SU-DHL-6 (cell line): ENCODE measurements around the gene BSG.
A peak's percentile ranks its signal among the peaks of the same experiment; 100 is the strongest.

Experiments used
- H2AFZ ChIP-seq: fragments of 200-600 bp; sonication (generic); 2 replicates; pipeline ENCODE4 v1.6.1; 2014; ENCODE audit warnings: low read depth, mild to moderate bottlenecking, moderate library complexity, mixed read lengths, antibody characterized with exemption, low read length; ENCODE audit not compliant: severe bottlenecking
- H3F3A ChIP-seq: fragments of 200-600 bp; shearing (Covaris generic); 2 replicates; pipeline ENCODE4 v1.6.0; 2016; ENCODE audit warnings: antibody characterized with exemption, mild to moderate bottlenecking; ENCODE audit not compliant: insufficient read depth
- H3K27ac ChIP-seq: fragments of 200-600 bp; sonication (generic); 2 replicates; pipeline ENCODE4 v1.5.1; 2016; ENCODE audit warnings: low read depth, mild to moderate bottlenecking, low read length, moderate library complexity, mixed read lengths
- H3K27me3 ChIP-seq: fragments of 200-600 bp; sonication (generic), shearing (Covaris generic); 2 replicates; pipeline ENCODE4 v1.6.0; 2014; ENCODE audit warnings: mild to moderate bottlenecking, low read length
- H3K36me3 ChIP-seq: fragments of 200-600 bp; sonication (generic); 2 replicates; pipeline ENCODE4 v1.6.1; 2014; ENCODE audit warnings: mild to moderate bottlenecking, low read length, mixed read lengths
- H3K4me2 ChIP-seq: fragments of 300-600, 200-600 bp; shearing (Covaris generic), sonication (generic); 2 replicates; pipeline ENCODE4 v1.6.0; 2014; ENCODE audit warnings: low read length, low read depth, mild to moderate bottlenecking; ENCODE audit not compliant: poor library complexity, severe bottlenecking
- H3K4me3 ChIP-seq: fragments of 200-600 bp; sonication (generic); 2 replicates; pipeline ENCODE4 v1.5.1; 2014; ENCODE audit warnings: antibody characterized with exemption, low read length, mild to moderate bottlenecking, mixed read lengths; ENCODE audit not compliant: insufficient read depth, poor library complexity, severe bottlenecking
- H3K79me2 ChIP-seq: fragments of 200-600 bp; sonication (generic); 2 replicates; pipeline ENCODE4 v1.6.1; 2014; ENCODE audit warnings: mild to moderate bottlenecking, low read length, moderate library complexity; ENCODE audit not compliant: insufficient read depth
- H3K9ac ChIP-seq: fragments of 200-600 bp; sonication (generic); 2 replicates; pipeline ENCODE4 v1.7.0; 2014; ENCODE audit warnings: mild to moderate bottlenecking, low read length
- H3K9me2 ChIP-seq: fragments of 200-600 bp; sonication (generic); replicated peaks from 2 replicates; pipeline ENCODE4 v1.6.1; 2014; ENCODE audit warnings: low read length; ENCODE audit not compliant: insufficient read depth
- H3K9me3 ChIP-seq: fragments of 200-600 bp; sonication (generic); 2 replicates; pipeline ENCODE4 v1.6.1; 2014; ENCODE audit warnings: low read length, mixed read lengths; ENCODE audit not compliant: insufficient read depth
- H4K20me1 ChIP-seq: fragments of 200-600 bp; sonication (generic); 2 replicates; pipeline ENCODE4 v1.6.1; 2014; ENCODE audit warnings: low read depth, mild to moderate bottlenecking, antibody characterized with exemption, low read length, moderate library complexity, mixed read lengths
- CTCF ChIP-seq: fragments of 200-600 bp; sonication (generic); IDR thresholded peaks from one replicate; pipeline ENCODE4 v1.5.1; 2017; ENCODE audit warnings: antibody characterized with exemption, mild to moderate bottlenecking, low read length, moderate library complexity; ENCODE audit not compliant: insufficient read depth, poor library complexity, severe bottlenecking
- EZH2phosphoT487 ChIP-seq: fragments of 200-600 bp; sonication (generic), shearing (Covaris generic); conservative IDR thresholded peaks from 2 replicates; pipeline ENCODE4 v1.6.1; 2018; ENCODE audit warnings: mild to moderate bottlenecking, antibody characterized with exemption, low read length, moderate library complexity, mixed read lengths

The BSG gene

DNA sequence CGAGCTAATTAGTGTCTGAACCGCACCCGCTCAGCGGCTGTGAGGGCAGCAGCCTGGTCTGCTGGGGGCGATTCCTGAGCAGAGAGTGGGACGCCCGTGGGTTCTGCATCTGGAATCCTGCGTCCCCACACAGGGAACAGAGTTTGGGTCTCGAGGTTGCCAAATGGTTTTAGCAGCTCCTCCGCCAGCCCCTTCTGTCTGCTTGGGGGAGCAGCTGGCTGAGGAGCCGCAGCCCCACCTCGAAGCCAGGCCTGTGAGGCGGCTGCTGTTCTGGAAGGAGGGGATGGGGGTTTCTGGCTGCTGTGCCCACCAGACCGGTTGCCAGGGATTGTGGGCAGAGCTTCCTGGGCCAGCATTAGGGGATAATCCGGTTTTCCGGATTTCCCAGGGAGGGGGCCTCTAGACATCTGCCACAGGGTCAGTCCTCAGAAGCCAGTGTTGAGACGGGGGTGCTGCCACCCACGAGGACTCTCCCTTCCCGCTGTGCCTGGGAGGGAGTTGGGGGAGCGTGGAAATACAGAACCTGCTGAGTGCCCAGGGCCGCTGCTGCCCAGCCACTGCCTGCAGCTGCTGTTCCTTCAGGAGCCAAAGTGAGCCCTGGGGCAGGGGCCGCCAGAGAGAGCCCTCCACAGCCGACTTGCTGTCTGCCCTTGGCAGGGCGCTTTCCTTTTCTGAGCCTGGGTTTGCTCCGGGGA lies 38.9 kb upstream of the BSG start:
- Histone ChIP-seq H3K79me2 (peaks cover 25% of the 10 kb centered on the region), H3K36me3 (no peaks in the 10 kb centered on the region), H3K27me3 (no peaks in the 10 kb centered on the region), H3K4me2 (peak overlapping the region; percentile 82), H2AFZ (no peak overlapping the region), H3K4me3 (peak overlapping the region; percentile 89), H3K9me3 (no peaks in the 10 kb centered on the region), H3K27ac (no peak overlapping the region), H3K9ac (peak overlapping the region; percentile 89), H4K20me1 (no peaks in the 10 kb centered on the region), H3K9me2 (no peaks in the 10 kb centered on the region), H3F3A (no peaks in the 10 kb centered on the region)
- TF ChIP-seq EZH2phosphoT487 (no peak), CTCF (no peak)

DNA sequence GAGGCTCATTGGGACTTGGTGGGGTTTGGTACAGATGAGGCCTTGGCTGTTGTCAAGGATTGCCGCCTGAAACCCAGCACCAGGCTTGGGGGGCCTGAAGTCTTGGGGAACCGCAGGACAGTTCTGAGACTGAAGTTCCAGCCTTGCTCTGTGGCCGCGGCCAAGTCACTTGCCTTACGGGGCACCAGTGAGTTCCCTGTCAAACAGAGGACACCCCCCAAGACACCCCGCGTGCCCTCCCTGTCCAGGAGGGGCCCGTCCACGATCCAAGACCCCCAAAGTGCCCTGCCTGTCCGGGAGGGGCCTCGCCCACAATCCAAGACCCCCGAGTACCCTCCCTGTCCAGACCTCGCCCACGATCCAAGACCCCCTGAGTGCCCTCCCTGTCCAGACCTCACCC lies 38.3 kb upstream of the BSG start:
- H3K9me2 ChIP-seq, result no peaks in the 10 kb centered on the region
- H3F3A ChIP-seq, result no peaks in the 10 kb centered on the region
- no peaks in the 10 kb centered on the region for H4K20me1 ChIP-seq
- H3K36me3 ChIP-seq, result no peaks in the 10 kb centered on the region
- no peaks in the 10 kb centered on the region for H3K9me3 ChIP-seq
- TF ChIP-seq EZH2phosphoT487 (no peak), CTCF (no peak)
- H3K79me2 ChIP-seq, result peaks cover 25% of the 10 kb centered on the region
- H3K4me2 ChIP-seq, result no peak overlapping the region
- H3K27me3 ChIP-seq, result no peaks in the 10 kb centered on the region
- H3K27ac ChIP-seq, result no peak overlapping the region
- H2AFZ ChIP-seq, result no peak overlapping the region
- H3K9ac ChIP-seq, result no peak overlapping the region
- H3K4me3 ChIP-seq, result no peak overlapping the region

DNA sequence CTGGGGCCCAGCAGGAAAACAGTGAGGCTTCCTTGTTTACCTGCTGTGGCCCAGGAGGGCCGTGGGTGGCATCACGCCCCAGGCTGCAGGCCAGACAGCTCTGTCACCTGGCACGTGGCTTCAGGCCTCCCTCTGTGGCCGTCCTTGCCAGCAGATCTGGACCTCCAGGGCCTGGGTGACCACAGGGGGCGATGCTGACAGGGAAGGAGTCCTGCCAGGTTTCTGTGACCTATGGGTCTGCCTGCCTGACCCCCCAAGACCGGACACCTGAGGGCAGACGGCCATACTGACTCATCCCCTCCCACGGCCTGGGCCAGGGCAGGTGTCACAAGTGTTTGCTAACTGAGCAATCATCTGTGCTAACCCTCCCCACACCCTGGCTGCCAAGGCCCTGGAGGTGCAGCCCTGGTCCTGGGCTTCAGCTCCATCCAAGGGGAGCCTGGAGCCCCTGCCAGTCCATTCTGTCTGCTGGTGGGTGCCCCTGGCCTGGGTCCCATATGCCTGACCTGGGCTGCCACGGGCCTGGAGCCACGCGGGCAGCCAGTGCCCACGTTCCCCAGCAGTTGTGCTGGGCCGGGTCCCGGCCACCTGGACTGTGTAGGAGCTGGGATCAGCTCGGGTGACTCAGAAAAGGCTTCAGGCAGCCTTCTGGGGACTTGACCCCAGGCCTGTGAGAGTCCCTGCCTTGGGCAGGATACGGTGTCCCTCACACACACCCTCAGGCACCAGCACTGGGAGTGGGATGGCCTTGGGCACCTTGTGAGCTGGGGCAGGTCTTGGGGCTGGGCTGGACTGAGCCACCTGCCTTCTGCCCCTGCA lies 37.2 kb upstream of the BSG start:
- no peaks in the 10 kb centered on the region for H3F3A ChIP-seq
- no peaks in the 10 kb centered on the region for H3K27me3 ChIP-seq
- H3K27ac ChIP-seq, result no peak overlapping the region
- H2AFZ ChIP-seq, result no peak overlapping the region
- H3K9ac ChIP-seq, result no peak overlapping the region
- H4K20me1 ChIP-seq, result no peaks in the 10 kb centered on the region
- no peak overlapping the region for H3K4me3 ChIP-seq
- no peaks in the 10 kb centered on the region for H3K9me2 ChIP-seq
- H3K4me2 ChIP-seq, result no peak overlapping the region
- peaks cover 25% of the 10 kb centered on the region for H3K79me2 ChIP-seq
- no peaks in the 10 kb centered on the region for H3K9me3 ChIP-seq
- H3K36me3 ChIP-seq, result no peaks in the 10 kb centered on the region
- TF ChIP-seq CTCF (no peak), EZH2phosphoT487 (no peak)
